Ishikawa (cell line): Measurements from ENCODE around the gene SRL.

Source experiments
- CEBPB ChIP-seq: IDR thresholded peaks from 2 replicates; pipeline ENCODE4 v1.6.1; 2012
- CREB1 ChIP-seq: IDR thresholded peaks from 2 replicates; pipeline ENCODE4 v1.6.1; 2012; ENCODE audit warnings: low read depth
- EP300 ChIP-seq: IDR thresholded peaks from 2 replicates; pipeline ENCODE4 v1.6.1; 2012; ENCODE audit warnings: borderline replicate concordance
- RAD21 ChIP-seq: IDR thresholded peaks from 2 replicates; pipeline ENCODE4 v1.6.1; 2012; ENCODE audit warnings: low read depth
- TAF1 ChIP-seq: IDR thresholded peaks from 2 replicates; pipeline ENCODE4 v1.6.1; 2012; ENCODE audit warnings: low read depth, mild to moderate bottlenecking
- TCF12 ChIP-seq: IDR thresholded peaks from 2 replicates; pipeline ENCODE4 v1.6.1; 2012; ENCODE audit warnings: low read depth
- YY1 ChIP-seq: IDR thresholded peaks from 2 replicates; pipeline ENCODE4 v1.6.1; 2012; ENCODE audit warnings: low read depth

DNA sequence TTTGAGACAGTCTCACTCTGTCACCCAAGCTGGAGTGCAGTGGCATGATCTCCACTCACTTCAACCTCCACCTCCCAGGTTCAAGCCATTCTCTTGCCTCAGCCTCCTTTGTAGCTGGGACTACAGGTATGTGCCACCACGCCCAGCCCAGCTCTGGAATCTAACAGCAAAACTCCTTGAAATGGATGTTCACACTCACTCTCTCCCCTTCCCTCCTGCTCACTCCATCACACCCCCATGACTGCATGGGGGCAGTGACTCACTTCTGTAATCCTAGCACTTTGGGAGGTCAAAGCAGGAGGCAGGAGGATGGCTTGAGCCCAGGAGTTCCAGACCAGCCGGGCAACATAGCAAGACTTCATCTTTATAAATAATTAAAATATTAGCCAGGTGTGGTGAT, 42.1 kb upstream of the SRL start:
- TF ChIP-seq CREB1 (no peak), CEBPB (no peak), RAD21 (no peak), TAF1 (no peak), TCF12 (no peak), EP300 (no peak), YY1 (no peak)
